PFSK-1 (cell line): Measurements from ENCODE around the gene ECE1.

ENCODE experiments used
- FOXP2 ChIP-seq: optimal IDR thresholded peaks from 2 replicates; pipeline ENCODE3; 2011; ENCODE audit warnings: borderline replicate concordance, control low read depth, inconsistent platforms; ENCODE audit not compliant: insufficient read depth; ENCODE audit errors: extremely low read length, extremely low read depth
- POLR2AphosphoS5 ChIP-seq: IDR thresholded peaks from 2 replicates; pipeline ENCODE4 v1.6.1; 2012; ENCODE audit warnings: low read depth, mild to moderate bottlenecking, control low read depth, low read length, moderate library complexity
- REST ChIP-seq, 2 experiments: IDR thresholded peaks; 2 replicates each; pipeline versions ENCODE4 v1.6.1 to v1.8.0; 2011 to 2012; ENCODE audit warnings: low read depth in 2 of 2, low read length in 2 of 2, control low read depth in 1 of 2, inconsistent platforms in 1 of 2, mild to moderate bottlenecking in 1 of 2, moderate library complexity in 1 of 2; ENCODE audit not compliant: insufficient read depth in 1 of 2
- SIN3A ChIP-seq: IDR thresholded peaks from 2 replicates; pipeline ENCODE4 v1.6.1; 2012; ENCODE audit warnings: mild to moderate bottlenecking, low read length, moderate library complexity, borderline replicate concordance; ENCODE audit not compliant: insufficient read depth
- TAF1 ChIP-seq: IDR thresholded peaks from 2 replicates; pipeline ENCODE4 v1.6.1; 2012; ENCODE audit warnings: low read length, control low read depth, borderline replicate concordance; ENCODE audit not compliant: insufficient read depth

GRCh38 chr1:21333824-21334213 is 43.6 kb upstream of the ECE1 start:
- TF ChIP-seq REST (IDR thresholded peaks at IDR 0.05; ENCODE audit: insufficient read depth in 1 of 2, low read depth in 2 of 2, low read length in 2 of 2): no peak
- TF ChIP-seq TAF1: no peak
- no peak for TF ChIP-seq SIN3A
- no peak for TF ChIP-seq POLR2AphosphoS5
- no peak for TF ChIP-seq FOXP2
